ENCODE results near the gene STRN3. TPM values are rescaled to one million over a fixed set of nuclear protein-coding genes. Genes with fewer than 3 reads are reported as not detected.
"Not testable (repeated sequence)": the region's sequence is repeated elsewhere in the genome, so short reads cannot be mapped to it uniquely, and the experiment has no call there.

Gene STRN3
- polyA plus RNA-seq, 3 donors = 49.6 to 51.7 (median 51.6) TPM

DNA sequence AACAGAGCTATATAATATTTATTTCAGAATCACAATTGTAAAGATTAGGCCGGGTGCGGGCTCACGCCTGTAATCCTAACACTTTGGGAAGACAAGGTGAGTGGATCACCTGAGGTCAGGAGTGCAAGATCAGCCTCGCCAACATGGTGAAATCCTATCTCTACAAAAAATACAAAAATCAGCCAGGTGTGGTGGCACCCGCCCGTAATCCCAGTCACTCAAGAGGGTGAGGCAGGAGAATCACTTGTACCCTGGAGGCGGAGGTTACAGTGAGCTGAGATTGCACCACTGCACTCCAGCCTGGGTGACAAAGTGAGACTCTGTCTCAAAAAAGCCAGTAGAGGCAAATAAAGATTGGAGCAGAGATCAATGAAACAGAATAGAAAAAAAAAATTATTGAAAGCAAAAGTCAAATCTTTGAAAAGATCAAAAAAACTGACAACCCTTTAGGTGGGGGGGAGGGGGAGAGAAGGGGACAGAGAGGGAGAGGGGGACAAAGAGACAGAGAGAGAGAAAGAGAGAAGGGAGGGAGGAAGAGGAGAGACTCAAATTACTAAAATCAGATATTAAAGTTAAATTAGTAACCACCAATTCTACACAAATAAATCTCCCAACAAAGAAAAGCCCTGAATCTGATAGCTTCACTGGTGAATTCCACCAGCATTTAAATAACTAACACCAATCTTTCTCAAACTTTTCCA is 53.1 kb downstream of the STRN3 start:
- DNase-seq (ENCODE audit: low read depth in 3 of 3, low spot score in 2 of 3) = no peak

DNA sequence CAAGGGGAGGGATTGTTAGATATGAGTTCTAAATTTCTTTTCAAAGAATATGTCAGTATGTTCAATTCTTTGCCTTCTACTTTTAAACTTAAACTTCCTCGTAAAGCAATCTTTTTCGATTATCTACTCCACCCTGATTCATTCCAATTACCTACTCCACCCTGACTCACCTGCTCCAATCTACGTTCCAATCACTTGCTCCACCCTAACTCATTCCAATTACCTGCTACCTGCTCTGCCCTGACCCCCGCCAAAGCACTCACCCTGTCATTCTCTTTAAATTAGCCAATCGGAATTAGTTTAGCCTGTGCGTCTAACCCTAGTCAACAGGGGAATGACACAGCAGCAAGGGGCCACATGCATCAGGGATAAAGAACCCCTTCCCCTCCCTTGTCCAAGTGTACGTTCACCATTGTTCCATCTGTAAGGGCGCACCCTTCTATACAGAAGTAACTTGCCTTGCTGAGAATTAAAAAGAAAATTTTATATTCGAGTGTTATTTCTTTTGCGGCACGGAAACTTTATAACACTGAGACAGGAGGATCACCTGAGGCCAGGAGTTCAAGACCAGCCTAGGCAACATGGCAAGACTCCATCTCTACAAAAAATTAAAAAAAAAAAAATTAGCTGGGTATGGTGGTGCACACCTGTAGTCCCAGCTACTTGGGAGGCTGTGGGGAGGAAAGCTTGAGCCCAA is 54.0 kb downstream of the STRN3 start:
- not testable (repeated sequence) for DNase-seq (ENCODE audit: low read depth in 3 of 3, low spot score in 2 of 3)

DNA sequence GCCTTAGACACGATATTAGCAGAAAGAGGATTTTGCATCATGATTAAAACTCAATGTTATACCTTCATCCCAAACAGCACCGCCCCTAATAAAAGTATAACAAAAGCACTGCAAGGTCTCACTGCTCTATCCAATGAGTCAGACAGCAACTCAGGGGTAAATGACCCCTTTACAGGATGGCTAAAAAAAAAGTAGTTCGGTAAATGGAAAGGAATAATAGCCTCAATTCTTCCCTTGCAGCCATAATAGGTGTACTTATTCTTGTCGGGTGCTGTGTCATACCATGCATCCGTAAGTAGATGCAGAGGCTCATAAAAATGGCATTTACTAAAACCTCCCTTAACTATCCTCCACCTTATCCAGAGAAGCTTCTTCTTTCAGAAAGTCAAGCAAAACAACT is 54.6 kb downstream of the STRN3 start:
- no peak for DNase-seq (ENCODE audit: low read depth in 3 of 3, low spot score in 2 of 3)

DNA sequence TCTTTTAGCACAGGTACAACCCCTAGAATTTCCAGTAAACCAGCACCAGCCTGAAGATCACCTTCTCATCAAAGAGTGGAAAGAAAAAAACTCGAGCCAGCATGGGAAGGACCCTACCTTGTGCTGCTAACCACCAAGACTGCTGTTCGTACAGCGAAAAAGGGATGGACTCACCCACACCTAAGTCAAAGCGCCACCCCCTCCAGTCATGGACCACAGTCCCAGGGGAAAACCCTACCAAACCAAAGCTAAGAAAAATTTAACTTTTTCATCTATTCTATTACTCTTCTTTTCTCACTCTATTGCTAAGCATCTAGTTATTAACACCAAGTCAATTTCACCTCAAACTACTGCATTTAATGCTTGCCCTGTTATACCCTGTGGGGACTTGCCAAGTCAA is 56.4 kb downstream of the STRN3 start:
- not testable (repeated sequence) for DNase-seq (ENCODE audit: low read depth in 3 of 3, low spot score in 2 of 3)

DNA sequence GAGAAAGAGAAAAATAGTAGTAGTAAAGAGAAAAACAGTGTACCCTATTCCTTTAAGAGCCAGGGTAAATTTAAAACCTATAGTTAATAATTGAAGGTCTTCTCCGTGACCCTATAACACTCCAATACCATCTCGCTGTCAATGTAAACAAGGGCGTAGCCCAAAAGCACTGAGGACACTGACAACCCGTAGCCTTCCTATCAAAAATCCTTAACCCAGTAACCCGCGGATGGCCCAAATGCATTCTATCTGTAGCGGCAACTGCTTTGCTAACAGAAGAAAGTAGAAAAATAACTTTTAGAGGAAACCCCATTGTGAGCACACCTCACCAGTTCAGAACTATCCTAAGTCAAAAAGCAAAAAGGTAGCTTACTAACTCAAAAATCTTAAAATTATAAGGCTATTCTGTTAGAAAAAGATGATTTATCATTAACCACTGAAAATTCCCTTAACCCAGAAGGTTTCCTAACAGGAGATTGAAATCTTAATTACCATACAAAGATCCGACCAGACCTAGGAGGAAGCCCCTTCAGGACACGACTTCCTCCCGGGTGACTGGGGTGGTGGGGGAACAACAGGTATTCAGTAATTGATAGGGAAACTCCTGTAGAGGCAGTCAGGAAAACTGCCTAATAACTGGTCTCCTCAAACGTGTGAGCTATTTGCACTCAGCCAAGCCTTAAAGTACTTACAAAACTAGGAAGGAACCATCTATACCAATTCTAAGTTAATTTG is 58.6 kb downstream of the STRN3 start:
- DNase-seq (ENCODE audit: low read depth in 3 of 3, low spot score in 2 of 3) = not testable (repeated sequence)

DNA sequence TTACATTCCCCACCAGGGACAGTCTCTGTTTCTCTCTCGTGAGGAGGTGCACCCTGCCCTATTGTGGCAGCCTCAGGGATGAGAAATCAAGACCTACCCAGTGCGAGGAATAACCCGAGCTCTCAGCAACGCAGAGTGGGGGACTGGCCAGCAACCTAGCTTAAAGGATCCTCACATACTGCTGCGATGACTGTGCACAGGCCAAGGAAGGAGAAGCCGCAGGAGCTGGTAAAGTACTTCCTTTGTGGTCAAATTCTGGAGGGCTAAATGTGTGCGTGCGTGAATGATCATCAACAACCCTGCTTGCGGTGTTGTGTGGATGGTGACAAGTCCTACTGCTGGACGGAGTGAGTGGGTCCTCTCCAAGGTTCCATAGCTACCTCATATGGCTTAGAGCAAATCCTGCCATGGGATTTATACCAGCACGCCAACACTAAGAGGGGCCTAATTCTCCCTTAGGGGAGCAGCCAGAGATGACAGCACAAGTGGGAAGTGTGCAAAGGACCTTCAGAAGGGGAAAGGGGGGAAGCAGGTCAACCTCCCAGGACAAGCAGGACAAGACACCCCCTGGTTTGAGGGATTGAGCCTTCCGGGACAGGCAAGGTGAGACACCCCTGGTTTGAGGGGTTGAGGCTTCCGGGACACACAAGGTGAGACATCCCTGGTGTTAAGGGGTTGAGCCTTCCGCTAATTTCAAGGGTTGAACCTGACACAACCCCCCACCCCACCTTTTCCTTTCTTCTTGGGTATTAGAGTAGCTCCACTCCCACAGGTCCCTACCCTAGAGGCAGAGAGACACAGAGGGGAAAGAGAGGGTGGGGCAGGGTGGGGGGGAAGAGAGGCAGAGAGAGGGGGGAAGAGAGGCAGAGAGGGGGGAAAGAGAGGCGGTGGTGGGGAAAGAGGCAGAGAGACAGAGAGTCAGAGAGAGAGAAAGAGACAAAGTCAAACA is 59.5 kb downstream of the STRN3 start:
- DNase-seq (ENCODE audit: low read depth in 3 of 3, low spot score in 2 of 3) = no peak

DNA sequence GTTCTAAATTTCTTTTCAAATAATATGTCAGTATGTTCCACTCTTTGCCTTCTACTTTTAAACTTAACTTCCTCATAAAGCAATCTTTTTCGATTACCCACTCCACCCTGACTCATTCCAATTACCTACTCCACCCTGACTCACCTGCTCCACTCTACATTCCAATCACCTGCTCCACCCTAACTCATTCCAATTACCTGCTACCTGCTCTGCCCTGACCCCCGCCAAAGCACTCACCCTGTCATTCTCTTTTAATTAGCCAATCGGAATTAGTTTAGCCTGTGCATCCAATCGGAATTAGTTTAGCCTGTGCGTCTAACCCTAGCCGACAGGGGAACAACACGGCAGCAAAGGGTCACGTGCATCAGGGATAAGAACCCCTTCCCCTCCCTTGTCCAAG is 60.3 kb downstream of the STRN3 start:
- DNase-seq (ENCODE audit: low read depth in 3 of 3, low spot score in 2 of 3) = not testable (repeated sequence)

DNA sequence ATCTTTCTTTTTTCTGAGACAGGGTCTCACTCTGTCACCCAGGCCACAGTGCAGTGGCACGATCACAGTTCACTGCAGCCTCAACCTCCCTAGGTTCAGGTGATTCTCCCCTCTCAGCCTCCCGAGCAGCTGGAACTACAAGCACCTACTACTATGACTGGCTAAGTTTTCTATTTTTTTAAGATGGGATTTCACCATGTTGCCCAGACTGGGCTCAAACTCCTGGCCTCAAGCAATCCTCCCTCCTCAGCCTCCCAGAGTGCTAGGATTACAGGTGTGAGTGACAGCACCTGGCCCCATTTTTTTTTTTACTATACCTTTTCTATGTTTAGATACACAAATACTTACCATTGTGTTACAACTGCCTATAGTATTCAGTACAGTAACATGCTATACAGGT is 63.6 kb downstream of the STRN3 start:
- not testable (repeated sequence) for DNase-seq (ENCODE audit: low read depth in 3 of 3, low spot score in 2 of 3)

DNA sequence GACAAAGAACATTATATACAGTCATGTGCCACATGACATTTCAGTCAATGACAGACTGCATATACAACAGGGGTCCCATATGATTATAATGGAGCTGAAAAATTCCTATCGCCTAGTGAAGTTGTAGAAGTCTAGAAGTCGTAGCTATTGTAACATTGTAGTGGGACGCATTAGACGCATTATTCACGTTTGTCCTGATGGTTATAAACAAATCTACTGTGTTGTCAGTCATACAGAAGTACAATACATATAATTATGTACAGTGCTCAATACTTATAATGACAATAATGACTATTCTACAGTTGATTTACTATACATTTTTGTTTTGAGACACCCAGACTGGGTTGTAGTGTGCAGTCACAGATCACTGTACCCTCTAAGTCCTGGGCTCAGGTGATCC is 64.8 kb downstream of the STRN3 start:
- DNase-seq (ENCODE audit: low read depth in 3 of 3, low spot score in 2 of 3) = no peak

DNA sequence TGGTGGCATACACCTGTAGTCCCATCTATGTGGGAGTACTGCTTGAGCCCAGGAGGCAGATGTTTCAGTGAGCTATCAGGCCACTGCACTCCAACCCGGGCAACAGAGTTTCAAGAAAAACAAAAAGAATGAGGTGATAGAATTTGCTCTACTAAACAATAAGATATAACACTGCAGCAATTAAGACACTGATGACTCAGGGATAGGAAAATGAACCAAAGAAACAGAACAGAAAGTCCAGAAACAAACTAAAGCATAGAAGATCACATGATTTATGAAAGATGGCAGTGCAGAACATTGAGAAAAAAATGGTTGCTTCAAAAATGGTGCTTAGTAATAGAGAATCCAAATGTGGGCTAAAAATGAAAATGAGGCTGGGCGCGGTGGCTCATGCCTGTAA is 66.0 kb downstream of the STRN3 start:
- no peak for DNase-seq (ENCODE audit: low read depth in 3 of 3, low spot score in 2 of 3)

DNA sequence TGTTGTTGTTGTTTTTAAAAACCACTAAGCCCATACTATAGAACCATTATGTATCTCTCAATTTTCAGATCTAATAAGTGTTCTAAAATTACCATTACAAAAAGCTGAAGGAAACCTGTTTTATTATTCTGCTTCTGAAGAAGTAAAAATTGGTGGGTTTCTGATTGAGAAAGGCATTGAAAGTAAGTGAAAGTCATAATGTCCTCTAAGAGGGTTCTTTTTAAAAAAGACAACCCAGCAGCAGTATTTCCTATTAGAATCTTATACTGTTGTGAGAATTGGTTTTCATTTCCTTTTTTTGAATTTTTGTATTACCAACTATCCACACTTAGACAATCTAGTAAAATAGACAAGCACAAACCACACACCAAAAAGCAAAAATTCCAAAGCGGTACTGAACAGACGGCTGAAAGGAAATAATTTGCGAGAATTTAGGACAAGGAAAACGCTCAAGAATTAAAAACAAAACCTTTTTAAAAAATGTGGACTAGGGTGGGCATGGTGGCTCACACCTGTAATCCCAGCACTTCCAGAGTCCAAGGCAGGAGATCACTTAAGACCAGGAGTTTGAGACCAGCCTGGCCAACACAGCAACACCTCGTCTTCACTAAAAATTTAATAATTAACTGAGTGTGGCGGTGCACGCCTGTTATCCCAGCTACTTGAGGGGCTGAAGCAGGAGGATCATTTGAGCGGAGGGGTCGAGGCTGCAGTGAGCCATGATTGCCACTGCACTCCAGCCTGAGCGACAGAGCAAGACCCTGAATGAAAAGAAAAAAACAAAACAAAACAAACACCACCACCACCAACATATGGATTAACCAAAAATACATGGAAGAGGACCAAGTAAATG is 67.4 kb downstream of the STRN3 start:
- DNase-seq (ENCODE audit: low read depth in 3 of 3, low spot score in 2 of 3) = no peak

DNA sequence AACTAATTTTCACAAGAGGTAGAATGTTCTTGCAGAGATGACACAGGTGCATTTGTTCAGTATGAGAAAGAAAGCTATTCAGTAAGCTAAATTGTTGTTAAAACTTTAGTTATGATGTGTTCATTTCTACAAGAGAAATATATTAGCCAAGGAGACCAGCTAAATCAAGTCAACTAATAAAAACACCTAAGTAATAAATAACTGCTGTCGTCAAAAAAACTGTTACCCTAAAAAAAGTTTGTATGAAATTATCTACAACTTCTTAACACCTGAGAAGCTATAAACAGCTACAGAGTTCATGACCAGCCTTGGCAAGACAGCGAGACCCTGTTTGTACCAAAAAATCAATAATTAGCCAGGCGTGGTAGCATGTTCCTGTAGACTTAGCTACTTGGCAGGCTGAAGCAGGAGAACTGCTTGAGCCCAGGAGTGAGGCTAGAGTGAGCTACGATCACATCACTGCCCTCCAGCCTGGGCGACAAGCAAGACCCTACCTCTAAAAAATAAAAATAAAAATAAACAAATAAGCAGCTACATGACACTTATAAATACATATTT is 68.3 kb downstream of the STRN3 start:
- no peak for DNase-seq (ENCODE audit: low read depth in 3 of 3, low spot score in 2 of 3)

DNA sequence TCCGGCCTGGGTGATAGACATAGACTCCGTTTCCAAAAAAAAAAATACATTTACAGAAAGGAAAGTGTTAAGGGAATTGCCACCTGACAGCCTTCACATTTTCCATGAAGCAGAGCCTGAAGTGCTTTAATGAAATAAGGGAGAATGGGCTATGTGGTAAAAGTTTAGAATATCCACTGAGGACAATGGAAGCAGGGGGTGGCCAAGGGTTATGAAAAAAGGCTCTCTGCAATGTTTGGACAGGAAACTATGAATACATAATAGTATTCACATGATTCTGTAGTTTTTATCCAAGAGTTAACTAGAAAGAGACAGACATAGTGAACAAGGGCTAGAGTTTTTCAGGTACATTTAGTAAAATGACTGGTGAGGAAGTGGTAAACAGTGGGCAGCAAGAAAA is 76.5 kb downstream of the STRN3 start:
- no peak for DNase-seq (ENCODE audit: low read depth in 3 of 3, low spot score in 2 of 3)

DNA sequence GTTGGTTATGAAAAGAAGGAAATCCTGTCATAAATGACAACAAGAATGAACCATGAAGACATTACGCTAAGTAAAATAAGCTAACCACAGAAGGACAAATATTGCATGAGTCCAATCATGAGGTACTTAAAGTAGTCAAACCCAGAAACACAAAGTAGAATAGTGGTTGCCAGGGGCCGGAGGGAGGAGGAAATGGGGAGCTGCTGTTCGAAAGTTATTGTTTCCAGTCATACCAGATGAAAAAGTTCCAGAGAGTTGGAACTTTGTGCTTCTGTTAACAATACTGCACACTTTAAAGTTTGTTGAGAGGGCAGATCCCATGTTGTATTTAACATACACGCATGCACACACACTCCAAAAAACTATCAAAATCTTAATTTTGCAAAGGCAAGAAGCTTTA is 82.5 kb downstream of the STRN3 start:
- no peak for DNase-seq (ENCODE audit: low read depth in 3 of 3, low spot score in 2 of 3)

DNA sequence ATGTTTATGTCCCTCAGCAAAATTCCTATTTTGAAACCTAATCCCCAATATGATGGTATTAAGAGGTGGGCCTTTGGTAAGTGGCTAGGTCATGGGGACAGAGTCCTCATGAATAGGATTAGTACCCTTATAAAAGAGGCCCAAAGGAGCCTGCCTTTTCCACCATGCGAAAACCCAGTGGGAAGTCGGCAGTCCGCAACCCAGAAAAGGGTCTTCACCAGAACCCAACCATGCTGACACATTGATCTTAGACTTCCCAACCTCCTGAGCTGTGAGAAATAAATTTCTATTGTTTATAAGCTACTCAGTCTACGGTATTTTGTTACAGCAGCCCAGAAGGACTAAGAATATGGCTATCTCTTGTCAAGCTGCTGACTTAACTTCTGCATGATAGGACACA is 85.3 kb downstream of the STRN3 start:
- no peak for DNase-seq (ENCODE audit: low read depth in 3 of 3, low spot score in 2 of 3)

DNA sequence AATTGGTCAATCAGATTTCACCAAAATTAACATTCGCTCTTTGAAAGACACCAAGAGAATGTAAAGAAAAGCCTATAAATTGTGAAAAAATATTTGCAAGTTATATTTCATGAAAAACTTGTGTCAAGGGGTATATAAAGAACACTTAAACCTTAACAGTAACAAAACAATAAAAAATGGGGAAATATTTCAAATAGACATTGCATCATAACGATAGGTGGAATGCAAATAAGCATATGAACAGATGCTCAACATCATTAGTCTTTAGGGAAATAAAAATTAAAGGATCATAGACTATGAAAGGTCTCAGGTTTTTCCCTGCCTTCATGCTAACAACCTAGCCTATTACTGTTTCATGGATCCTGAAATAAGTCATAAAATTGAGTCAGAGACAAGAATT is 87.6 kb downstream of the STRN3 start:
- DNase-seq (ENCODE audit: low read depth in 3 of 3, low spot score in 2 of 3) = no peak

DNA sequence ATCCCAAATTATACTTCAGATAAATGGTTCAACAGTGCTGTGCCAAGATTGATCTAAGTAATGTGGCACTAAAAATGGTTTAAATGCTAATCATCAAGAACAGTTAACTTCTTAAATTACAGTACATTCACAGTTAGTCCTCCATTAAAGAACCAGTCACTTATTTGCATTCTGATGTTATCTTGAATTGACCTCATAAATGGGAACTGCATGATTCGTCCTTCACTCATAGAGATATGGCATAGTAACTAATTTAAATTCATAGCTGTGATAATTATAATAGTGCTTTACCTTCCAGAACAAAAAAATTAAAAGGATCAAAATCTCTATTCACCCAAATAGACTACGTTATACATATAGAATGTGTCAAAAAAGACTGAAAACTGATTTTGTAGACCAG is 90.7 kb downstream of the STRN3 start:
- no peak for DNase-seq (ENCODE audit: low read depth in 3 of 3, low spot score in 2 of 3)

DNA sequence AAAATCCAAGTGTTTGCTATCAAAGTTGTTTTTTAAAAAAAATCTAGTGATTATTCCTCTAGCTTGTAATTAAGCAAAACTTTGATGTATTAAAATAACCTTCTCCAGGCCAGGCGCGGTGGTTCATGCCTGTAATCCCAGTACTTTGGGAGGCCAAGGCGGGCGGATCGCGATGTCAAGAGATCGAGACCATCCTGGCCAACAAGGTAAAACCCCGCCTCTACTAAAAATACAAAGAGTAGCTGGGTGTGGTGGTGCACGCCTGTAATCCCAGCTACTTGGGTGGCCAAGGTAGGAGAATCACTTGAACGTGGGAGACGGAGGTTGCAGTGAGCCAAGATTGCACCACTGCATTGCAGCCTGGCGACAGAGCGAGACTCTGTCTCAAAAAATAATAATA is 92.2 kb downstream of the STRN3 start:
- DNase-seq (ENCODE audit: low read depth in 3 of 3, low spot score in 2 of 3) = not testable (repeated sequence)

DNA sequence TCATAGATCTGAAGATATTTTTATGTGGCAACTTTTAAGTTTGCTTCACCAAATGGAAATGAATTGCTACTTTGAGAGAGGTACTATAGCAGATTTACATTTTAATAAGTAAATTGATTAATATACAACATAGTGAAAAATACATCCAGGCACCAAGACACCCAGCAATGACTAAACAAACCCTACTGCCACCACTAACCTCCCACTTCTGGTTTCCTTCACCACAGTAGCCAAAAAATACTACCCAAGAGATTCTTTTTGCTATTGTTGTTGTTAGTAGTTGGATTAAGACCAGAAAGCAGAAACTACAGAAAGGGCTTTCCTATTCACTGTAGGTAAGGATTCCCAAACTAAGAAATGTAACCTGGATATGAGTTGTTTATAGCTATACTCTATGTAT is 97.7 kb downstream of the STRN3 start:
- DNase-seq (ENCODE audit: low read depth in 3 of 3, low spot score in 2 of 3) = no peak
